ENCODE data around the gene POM121L2. TPM values are rescaled to one million over a fixed set of nuclear protein-coding genes. Genes with fewer than 3 reads are reported as not detected.

Gene POM121L2
- polyA plus RNA-seq, 1 donor from 2014 or later, result not detected

GRCh38 chr6:27295301-27296079 lies 16.6 kb downstream of the POM121L2 start:
- H3K27me3 ChIP-seq (ENCODE audit: insufficient read depth, low read depth, low read length), result peaks cover 98% of the 10 kb centered on the region
- peaks cover 25% of the 10 kb centered on the region for H3K9me3 ChIP-seq (ENCODE audit: low read length)

GRCh38 chr6:27294409-27294808 lies 17.7 kb downstream of the POM121L2 start:
- H3F3A ChIP-seq (ENCODE audit: insufficient read depth, low read length, poor library complexity, severe bottlenecking), result no peaks in the 10 kb centered on the region
- peaks cover 100% of the 10 kb centered on the region for H3K27me3 ChIP-seq (ENCODE audit: insufficient read depth, low read depth, low read length)
- no peaks in the 10 kb centered on the region for H3K36me3 ChIP-seq (ENCODE audit: insufficient read depth, low read length)
- no peak for TF ChIP-seq POLR2AphosphoS5 (IDR thresholded peaks at IDR 0.05)
- TF ChIP-seq EZH2 (IDR thresholded peaks at IDR 0.05; ENCODE audit: borderline replicate concordance, insufficient read depth, low read length, poor library complexity, severe bottlenecking), result no peak
- TF ChIP-seq TAF1 (IDR thresholded peaks at IDR 0.05; ENCODE audit: low read depth), result no peak
- no peak for TF ChIP-seq SMC3 (conservative IDR thresholded peaks at IDR 0.05; ENCODE audit: poor library complexity)
- no peak for TF ChIP-seq RAD21 (conservative IDR thresholded peaks at IDR 0.05)
- no peak for TF ChIP-seq EP300 (conservative IDR thresholded peaks at IDR 0.05; ENCODE audit: poor library complexity, severe bottlenecking)
- TF ChIP-seq REST (IDR thresholded peaks at IDR 0.05; ENCODE audit: borderline replicate concordance), result no peak
- H3K27ac ChIP-seq (ENCODE audit: low read length), result no peak overlapping the region
- H3K79me2 ChIP-seq (replicated peaks; ENCODE audit: insufficient read depth, low read length), result no peaks in the 10 kb centered on the region
- peaks cover 25% of the 10 kb centered on the region for H3K9me3 ChIP-seq (ENCODE audit: low read length)
- no peaks in the 10 kb centered on the region for H4K20me1 ChIP-seq (ENCODE audit: insufficient read depth)
- no peak overlapping the region for H3K9ac ChIP-seq (ENCODE audit: low read length)
- H3K9me2 ChIP-seq (ENCODE audit: insufficient read depth, low read length), result no peaks in the 10 kb centered on the region
- H3K4me3 ChIP-seq (ENCODE audit: low read length), result no peak overlapping the region
- H3K4me2 ChIP-seq (ENCODE audit: low read length), result no peak overlapping the region
- H2AFZ ChIP-seq (ENCODE audit: low read depth, low read length), result no peak overlapping the region

More at GRCh38 chr6:27295301-27296079, 16.6 kb downstream of the POM121L2 start:
- Histone ChIP-seq H3F3A (ENCODE audit: insufficient read depth, low read length, poor library complexity, severe bottlenecking) (no peaks in the 10 kb centered on the region), H2AFZ (ENCODE audit: low read depth, low read length) (no peak overlapping the region), H3K79me2 (replicated peaks; ENCODE audit: insufficient read depth, low read length) (no peaks in the 10 kb centered on the region), H3K9me2 (ENCODE audit: insufficient read depth, low read length) (no peaks in the 10 kb centered on the region), H4K20me1 (ENCODE audit: insufficient read depth) (no peaks in the 10 kb centered on the region), H3K4me3 (ENCODE audit: low read length) (peak overlapping the region; percentile 45), H3K4me2 (ENCODE audit: low read length) (no peak overlapping the region), H3K36me3 (ENCODE audit: insufficient read depth, low read length) (no peaks in the 10 kb centered on the region), H3K9ac (ENCODE audit: low read length) (no peak overlapping the region), H3K27ac (ENCODE audit: low read length) (no peak overlapping the region)
- TF ChIP-seq EZH2 (IDR thresholded peaks at IDR 0.05; ENCODE audit: borderline replicate concordance, insufficient read depth, low read length, poor library complexity, severe bottlenecking) (peak; percentile 11), POLR2AphosphoS5 (IDR thresholded peaks at IDR 0.05) (no peak), EP300 (conservative IDR thresholded peaks at IDR 0.05; ENCODE audit: poor library complexity, severe bottlenecking) (no peak), REST (IDR thresholded peaks at IDR 0.05; ENCODE audit: borderline replicate concordance) (no peak), SMC3 (conservative IDR thresholded peaks at IDR 0.05; ENCODE audit: poor library complexity) (no peak)

Data from neural cell (in vitro differentiated cells).